ENCODE data around the gene MAP7.

MAP7 gene

DNA sequence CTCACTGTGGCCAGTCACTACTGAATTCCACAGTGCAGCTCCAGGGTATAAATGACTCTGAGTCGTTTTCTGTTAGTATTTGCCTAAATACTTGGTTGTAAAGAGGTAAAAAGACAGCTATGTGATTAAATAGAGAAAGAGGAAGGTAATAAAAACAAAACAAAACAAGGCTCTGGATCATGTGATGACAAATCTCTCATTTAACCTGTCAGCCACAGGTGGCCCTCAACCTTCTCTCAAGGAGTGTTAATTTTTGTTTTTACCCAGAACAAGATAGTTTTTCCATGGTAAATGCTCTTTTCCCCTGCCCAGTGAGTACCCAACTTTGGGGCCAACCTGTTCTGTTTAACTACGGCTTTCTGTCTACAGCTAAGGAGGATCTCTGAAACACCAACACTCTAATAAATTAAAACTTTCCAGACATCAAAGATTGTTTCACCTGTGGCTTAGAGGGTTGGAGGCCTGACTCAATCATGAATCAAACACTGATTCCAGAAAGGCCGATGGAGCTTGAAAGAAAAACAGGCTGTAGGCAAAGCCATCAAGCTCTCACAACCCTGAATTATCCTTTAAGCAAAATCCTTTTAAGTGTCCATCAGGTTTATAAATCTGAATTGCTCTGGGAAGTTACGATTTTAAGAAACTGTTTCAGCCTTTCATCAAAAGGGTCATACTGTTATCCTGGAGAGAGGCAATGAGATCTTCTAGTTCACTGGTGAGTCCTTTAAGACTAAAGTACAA, 179.1 kb downstream of the MAP7 start:
- no peak for DNase-seq

DNA sequence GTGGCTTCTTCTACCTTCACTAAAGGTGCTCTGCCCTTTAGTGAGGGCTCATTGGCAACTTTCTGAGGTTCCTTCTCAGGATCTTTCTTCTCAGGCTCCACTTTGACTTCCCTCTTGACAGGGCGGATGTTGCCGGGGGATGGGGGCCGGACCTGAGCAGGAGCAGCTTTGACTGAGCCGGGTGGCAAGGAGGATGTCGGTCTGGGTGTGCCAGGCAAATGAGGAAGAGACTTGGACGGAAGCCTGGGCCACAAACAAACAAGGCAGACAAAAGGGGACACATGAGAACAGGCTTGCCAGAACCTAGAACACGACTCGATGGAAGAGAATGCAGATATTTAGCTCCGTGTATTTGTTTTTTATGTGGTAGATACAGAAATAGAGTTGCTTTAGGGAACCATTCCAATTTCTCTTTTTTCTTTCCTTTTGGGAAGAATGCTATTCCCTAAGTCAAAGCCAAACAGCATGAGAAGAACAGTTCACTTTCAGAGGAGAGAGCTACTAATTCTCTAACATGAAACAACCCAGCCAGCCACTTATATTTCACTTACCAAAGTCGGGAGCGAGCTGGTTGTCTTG, 184.4 kb downstream of the MAP7 start:
- no peak for DNase-seq

DNA sequence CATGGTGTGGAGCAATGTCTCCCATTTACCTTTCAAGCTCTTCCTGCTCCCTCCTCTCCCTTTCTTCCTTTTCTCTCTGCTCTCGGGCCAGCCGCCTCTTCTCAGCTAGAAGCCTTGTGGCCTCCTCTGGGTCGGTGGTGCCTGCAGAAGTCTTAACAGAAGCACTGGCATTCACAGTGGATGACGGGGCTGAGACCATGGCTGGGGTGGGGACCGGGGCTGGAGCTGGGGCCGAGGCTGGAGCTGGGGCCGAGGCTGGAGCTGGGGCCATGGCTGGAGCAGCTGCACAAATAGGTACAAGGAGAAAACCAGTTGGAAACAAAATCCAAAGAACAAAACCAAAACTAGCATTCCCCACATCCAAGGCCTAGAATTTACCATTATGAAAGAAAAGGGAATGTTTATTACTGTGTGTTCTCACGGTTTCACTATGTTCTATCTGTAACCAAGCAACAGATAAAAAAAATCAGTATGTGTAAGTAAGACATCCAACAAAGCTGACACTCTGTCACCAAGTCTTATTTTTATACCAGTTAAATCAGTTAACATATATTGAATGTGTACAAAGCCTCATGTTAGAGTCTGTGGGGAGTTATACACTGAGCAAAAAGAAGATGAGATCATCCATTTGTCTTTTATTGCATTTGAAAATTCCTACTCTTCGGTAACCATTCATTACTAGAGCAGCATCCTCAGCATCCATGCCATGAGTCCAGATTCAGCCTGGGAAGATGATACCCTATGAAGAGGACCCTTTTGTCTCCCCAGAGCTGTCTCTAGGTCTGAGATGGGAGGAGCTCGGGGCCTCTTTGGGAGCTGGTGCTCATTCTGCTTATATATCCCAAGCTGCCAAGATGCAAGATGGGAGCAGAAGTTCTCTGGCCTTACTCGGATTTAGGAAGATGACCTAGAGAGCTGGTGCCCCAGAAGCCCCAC, 187.5 kb downstream of the MAP7 start:
- no peak for DNase-seq

DNA sequence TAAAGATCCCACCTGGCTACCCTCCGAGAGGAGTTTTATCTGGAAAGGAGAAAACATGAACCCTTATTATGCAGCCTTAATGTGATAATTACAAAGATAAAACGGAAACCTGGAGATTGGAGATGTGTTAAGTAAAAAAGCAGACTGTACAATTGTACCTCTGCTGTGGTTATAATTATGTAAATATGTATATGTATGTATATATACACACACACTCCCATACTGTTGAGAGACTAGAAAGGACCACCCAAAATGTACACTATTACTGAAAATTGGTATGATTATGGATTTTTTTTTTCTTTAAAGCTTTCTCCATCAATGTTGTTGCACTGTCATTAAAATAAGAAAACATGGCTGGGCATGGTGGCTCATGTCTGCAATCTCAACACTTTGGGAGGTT, 188.4 kb downstream of the MAP7 start:
- no peak for DNase-seq

DNA sequence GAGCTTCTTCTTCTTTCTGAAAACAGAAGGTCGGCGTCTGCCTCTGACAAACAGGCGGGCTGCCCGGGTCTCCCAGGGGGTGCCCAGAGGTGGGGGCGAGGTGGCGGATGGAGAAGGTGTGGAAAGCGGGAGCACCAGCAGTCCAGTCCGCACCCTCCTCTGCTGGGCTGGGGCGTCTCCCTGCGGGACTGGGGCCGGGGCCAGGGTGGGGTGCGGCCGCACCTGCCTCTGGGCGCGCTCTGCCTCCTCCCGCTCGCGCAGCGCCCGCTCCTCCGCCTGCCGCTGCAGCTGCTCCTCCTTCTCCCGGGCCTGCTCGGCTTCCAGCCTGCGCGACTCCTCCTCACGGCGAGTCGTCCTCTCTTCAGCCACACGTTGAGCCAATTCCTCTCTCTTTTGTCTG, 189.4 kb downstream of the MAP7 start:
- no peak for DNase-seq

DNA sequence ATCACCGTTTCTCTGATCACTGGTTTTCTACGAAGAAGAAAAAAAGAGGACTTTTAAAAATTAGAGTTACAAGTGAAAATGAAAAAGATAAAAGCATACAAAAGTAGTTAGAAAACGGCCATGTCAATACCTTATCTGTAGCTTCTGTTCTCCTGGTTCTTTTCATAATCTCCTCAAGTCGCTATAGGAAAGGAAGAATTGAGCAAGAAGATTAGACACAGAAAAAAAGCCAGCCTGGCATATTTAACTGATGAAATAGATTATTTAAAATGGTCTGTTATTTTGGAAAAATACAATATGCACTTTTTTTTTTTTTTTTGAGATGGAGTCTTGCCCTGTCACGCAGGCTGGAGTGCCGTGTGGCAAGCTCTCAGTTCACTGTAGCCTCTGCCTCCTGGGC, 190.4 kb downstream of the MAP7 start:
- no peak for DNase-seq

DNA sequence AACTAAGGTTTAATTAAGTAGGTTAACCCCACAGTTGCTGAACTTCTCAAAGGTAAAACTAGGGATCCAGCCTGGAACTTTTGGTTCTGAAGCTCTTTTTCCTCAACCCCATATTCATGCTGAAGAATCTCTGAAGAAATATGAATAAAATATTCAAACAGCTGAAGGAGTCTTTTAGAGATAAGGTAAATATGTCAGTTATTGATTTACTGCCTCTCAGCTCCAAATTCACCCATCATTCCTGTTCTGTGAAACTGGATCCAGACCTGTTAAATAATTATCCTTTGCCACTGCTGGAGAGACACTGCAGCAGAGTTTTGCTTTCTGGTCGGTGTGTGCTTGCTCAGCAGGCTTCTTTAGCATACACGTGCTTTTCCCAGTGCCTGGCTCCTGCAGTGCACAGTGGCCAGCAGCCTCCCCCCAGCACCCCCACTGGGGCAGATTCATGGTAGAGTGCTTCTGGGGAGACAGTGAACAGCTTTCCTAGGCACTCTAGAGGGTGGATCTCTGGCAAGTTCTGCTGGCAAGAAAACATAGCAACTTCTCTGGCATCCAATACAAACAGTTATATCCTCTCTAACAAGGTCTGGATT, 198.6 kb downstream of the MAP7 start:
- no peak for DNase-seq

DNA sequence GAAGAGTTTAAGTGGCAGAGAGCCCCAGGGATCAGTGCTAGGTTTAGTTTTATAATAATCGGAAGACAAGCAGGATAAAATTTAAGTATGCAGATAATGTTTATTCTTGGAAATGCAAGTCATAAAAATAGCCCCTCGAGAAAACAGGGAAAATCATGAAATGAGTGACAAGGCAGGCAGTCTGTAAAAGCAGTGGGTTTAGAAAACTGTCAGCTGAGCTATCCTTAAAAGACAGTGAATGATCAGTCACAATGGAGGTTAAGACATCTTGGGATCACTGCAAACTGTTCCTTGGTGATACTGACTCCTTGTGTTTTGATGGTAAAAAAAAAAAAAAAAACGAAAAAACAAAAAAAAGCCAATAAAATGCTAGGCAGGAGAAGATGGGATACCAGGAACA, 199.3 kb downstream of the MAP7 start:
- DNase-seq: no peak

DNA sequence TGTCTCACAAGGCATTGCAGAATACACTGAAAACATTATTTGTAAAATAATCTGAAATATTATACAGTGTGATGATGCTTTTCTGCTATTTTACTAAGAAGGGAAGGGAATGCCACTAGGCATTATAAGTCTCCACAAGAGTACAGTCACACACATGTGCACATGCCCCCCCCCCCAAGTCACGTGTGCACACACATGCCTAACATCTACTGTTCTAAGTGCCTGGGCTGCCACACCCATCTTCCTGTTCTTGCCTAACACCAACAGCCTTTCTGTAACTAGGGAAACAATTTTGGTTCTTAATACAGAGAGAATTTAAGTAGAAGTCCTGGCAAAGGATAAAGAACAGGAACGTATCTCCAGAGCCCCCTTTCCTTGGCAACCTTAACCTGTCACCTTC, 202.4 kb downstream of the MAP7 start:
- no peak for DNase-seq

DNA sequence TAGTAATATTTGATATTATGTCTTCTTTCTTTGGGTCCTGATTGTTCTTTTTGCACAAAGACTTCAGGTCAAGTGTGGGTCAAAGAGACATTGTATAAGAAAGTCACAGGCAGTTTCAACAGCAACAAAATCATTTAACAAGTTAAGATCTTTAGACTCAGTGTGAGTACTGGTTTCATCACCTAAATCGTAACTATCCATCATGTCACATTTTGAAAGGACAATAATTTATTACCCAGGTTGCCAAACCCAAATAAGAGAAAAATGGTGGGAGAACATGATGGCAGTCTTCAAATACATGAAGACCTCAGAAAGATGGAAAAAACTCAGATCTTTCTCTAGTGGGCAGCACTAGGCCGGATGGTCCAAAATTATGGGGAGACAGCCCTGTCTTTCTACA, 205.1 kb downstream of the MAP7 start:
- DNase-seq: no peak

DNA sequence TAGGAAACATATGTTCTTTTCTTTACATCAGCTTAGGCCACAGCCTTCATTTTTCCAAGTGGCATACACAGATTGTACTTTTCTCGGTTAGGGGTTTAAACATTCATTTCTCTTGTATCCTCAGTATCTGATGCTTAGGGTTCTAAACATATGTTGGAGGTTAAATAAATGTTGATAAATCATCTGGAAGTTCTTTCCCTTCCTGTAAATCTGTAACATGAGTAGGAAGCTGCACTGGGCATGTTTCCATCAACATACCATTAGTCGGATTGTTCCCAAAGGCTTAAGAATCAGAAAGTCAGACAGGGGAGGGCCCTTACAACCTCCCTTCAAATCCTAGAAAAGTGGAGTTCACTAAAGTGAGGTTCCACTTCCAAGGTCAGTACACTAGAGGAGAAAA, 205.8 kb downstream of the MAP7 start:
- no peak for DNase-seq

DNA sequence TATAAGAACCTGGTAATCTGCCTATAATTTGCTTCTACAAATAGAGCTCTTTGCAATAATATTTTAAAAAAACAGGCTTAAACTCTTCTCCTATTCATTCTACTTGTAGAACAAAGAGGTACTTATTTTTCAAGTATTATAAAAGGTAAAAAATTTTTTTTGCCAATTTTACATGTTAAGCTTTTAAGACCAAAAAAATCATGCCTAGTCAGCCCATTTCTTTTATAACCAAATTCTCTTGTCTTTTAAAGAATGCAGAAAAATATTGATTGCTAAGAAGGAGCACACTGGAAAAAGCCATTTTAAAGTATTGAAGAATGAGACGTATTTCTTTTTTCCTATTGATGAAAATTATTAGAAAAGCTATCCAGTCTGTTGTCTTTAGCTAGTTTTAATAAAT, 206.5 kb downstream of the MAP7 start:
- DNase-seq: no peak

DNA sequence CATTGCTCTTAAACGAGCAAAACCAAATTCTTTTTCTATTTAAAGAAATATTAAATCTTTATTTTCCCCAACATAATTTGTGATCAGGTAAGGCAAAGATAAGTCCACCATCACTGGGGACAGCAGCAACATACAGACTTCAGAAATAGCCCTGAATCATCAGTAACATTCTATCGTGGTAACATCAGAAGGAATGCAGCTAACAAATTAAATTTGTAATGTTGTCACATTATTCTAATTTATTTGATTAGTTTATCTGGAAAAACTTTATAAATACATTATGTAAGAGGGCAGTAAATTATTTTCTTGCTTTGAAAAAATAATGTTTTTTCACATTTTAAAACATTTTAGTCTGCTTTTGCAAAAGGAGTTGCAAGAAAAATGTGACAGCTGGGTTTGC, 206.9 kb downstream of the MAP7 start:
- DNase-seq: no peak

DNA sequence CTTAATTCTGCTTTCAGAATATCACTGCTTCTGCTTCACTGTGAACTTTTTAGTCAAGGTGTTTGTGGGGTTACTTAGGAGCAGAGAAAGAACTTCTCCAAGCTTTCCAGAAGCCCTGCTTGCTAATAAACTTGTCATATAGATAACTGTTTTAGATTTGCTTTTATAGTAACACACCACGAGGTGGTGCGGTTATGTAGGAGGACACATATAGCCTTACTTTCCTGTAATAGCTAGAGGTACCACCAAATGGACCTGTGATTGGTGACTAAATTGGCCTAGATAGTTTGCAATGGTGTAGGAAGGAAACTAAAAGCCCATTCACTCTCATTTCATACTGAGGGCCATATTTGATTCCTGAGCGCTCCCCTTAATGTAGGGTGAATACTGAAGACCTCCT, 208.3 kb downstream of the MAP7 start:
- no peak for DNase-seq

DNA sequence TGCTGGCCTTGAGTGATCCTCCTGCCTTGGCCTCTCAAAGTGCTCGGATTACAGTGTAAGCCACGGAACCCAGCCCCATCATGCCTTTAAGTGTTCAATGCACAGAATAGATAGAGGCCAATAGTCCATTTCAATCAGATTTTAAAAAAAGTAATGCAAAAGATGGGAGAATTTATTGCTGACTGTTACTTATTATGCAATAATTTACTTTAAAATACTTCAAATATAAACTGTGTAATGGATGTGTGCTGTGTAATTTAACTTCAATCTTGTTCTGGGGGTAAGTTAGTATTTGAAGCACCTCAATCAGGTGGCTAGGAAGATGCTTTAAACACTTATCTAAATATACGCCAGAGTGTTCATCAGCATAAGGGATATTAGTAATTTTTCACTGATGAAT, 208.9 kb downstream of the MAP7 start:
- no peak for DNase-seq

DNA sequence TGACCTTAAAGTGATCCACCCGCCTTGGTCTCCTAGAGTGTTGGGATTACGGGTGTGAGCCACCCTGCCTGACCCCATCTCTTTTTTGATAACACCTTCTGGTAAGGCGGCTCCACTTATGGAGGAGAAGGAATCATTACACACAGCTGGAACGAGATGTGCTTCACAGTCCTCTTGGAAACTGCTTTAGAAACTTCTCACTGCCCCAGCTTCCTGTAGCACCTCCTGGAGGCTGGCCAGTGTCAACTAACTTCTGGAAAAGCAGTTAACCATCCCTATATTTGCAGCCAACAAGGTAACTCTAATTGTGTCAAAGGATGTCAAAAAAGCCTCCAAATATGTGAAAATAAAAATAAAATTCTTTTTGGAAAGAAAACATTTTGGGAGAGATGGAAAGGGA, 211.7 kb downstream of the MAP7 start:
- no peak for DNase-seq

DNA sequence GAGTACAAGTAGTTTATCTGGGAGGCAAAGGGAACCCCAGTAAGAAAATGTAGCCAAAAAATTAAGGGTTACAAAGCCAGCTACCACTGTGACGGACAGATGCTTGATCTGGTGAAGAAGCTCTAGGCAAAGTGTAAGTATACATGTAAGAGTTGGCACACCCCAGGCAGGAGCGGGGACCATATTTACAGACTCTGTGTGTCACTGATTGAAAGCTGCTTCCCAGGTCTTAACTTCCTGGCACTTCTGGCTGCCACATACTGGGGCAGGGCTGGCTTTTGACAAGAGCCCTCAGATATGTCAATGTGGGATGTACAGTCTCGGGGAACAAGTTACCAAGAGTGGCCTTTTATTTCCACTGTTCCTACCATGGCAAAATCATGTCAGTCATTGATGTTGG, 212.6 kb downstream of the MAP7 start:
- no peak for DNase-seq

DNA sequence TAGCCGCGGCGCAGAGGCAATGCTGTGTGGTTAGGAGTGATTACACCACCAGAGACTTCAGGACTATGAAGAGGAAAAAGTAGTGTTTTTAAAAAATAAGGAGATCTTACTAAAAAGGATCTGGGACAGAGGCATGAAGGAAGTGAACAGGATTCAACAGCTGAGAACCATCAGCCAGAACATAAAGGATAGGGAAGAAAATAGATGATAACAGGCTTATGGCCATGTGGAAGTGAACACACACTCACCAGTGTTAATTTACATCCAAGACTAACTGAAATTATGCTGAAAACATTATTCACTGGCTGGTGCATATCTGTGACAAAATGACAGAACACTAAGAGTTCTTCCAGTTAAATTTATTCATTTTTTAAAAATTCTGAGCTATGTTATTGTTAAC, 213.1 kb downstream of the MAP7 start:
- no peak for DNase-seq

DNA sequence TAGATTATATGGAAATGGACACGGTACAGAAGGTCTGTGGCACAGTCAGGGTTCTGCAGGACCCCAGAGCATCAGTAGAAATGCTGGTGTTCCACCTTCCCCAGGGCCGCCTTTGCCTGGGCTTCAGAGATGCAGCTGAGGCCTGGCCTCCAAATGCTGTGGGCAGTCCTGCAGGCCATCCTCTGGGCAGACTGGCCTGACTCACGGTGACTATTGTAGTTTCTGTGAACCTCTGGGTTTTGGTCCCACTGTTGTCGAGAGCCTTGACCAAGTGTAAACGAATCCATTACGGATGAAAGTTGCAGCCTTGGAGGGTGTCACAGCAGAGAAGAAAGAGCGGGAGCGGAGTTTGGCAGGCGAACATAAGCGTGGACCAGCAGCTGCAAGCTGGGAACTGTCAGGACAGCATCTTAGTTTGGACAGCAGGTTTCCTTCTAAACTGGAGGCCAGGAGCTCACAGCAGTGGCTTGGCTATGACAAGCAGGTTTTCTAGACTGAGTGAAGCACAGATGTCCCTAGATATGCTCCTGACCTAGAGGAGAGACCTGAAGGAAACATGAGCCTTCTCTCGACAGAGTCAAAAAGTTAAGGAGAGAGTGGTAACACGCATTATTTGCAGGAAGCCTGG, 214.4 kb downstream of the MAP7 start:
- no peak for DNase-seq

DNA sequence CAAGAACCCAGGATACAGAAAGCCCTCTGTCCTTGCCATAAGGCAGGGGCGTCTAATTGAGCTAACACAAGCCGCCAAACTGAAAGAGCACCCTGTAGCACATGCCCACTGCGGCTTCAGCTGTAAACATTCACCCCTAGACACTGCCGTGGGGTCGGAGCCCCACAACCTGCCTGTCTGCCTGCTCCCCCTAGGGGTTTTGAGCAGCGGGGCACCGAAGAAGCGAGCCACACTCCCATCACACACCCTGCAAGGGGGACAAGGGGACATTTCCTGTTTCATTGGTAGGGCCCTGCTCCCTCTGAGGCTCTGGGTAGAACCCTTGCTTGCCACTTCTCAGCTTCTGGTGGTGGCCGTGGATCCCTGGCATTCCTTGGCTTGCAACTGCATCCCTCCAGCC, 215.4 kb downstream of the MAP7 start:
- DNase-seq: no peak

DNA sequence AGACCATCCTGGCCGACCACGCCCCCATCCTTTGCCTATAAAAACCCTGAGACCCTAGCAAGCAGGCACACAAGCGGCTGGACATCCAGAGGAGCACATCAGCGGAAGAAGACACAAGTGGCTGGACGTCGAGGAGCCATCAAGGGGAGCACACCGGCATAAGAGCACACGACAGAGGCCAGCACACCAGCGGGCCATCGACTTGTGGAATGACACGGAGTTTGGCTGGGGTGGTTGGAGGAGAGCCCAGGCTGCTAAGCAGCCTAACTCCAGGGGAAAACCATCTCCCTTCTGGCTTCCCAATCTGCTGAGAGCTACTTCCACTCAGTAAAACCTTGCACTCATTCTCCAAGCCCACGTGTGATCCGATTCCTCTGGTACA, 215.8 kb downstream of the MAP7 start:
- no peak for DNase-seq

DNA sequence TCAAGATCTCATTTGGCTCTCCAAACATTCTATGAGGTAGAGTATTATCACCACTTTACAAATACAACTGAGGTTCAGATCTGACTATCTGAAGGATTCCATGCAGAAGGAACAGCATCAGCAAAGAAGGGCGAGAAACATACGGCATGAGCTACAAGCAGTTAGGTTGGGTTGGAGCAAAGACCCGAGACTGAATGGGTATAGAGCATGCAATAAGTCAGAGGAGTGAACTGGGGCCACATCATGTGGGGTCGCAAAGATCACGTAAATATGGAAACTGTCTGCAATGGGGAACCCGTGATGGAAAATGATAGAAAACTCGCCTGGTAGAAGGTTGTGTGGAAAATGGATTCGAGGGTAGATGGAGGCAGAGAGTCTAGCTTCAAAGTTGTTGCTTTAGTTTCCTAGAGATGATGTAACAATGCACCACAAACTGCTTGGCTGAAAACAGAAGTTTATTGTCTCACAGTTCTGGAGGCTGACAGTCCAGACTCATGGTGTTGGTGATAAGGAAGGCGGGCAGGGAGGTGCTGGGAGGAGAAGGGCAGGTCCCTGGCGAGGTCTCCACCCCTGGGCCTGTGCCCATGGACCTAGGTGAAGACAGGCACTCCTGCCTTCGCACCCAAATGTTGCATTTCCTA, 216.3 kb downstream of the MAP7 start:
- no peak for DNase-seq

DNA sequence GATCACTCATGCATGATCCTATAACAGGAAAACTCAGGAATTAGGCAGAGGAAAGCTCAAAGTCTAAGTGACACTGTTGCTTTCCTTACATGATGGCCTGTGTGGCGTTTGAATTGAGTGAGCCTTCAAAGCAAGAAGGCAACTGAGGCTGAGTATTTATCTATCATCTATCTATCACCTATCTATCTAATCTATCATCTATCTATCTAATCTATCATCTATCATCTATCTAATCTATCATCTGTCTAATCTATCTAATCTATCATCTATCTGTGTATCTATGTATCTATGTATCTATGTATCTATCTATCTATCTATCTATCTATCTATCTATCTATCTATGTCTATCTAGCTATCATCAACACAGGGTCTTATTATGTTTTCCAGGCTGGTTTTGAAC, 218.8 kb downstream of the MAP7 start:
- no peak for DNase-seq
